Neural crest cell (in vitro differentiated cells): ENCODE data around the gene XPO6. TPM values are rescaled to one million over a fixed set of nuclear protein-coding genes. Genes with fewer than 3 reads are reported as not detected.

Source experiments
- DNase-seq: peaks from one replicate; pipeline ENCODE4 v3.0.0; 2021; ENCODE audit warnings: low read depth, mixed read lengths, low spot score
- H3K27ac Mint-ChIP-seq: one replicate; pipeline ENCODE4 v1.8.0; 2021; ENCODE audit warnings: mild to moderate bottlenecking, mixed read lengths; ENCODE audit not compliant: unreplicated experiment
- H3K27me3 Mint-ChIP-seq: 2 replicates; pipeline ENCODE4 v1.8.0; 2021; ENCODE audit warnings: low read depth, mild to moderate bottlenecking, mixed read lengths
- H3K36me3 Mint-ChIP-seq: 2 replicates; pipeline ENCODE4 v1.8.0; 2021; ENCODE audit warnings: low read depth, mild to moderate bottlenecking, mixed read lengths
- H3K4me1 Mint-ChIP-seq: 2 replicates; pipeline ENCODE4 v1.8.0; 2021; ENCODE audit warnings: mixed read lengths
- H3K4me3 Mint-ChIP-seq: one replicate; pipeline ENCODE4 v1.8.0; 2021; ENCODE audit warnings: mild to moderate bottlenecking, mixed read lengths
- H3K9me3 Mint-ChIP-seq: 2 replicates; pipeline ENCODE4 v1.8.0; 2021; ENCODE audit warnings: mixed read lengths
- total RNA-seq: library from RNA; stranded (reverse); gene quantifications from 2 replicates; pipeline ENCODE4 v1.2.1, GENCODE V29; 2021
- TF ChIP-seq, protein P1 (sequence below): fragments of 200-600 bp; sonication (generic); conservative IDR thresholded peaks from 2 replicates; pipeline ENCODE4 v1.5.0; 2021; ENCODE audit warnings: antibody characterized with exemption, mild to moderate bottlenecking

Gene XPO6
- total RNA-seq, 1 donor from 2014 or later: 146 TPM

GRCh38 chr16:28208824-28209223 lies 2.9 kb downstream of the XPO6 start:
- Mint-ChIP-seq H3K4me1 (peaks cover 24% of the 10 kb centered on the region), H3K9me3 (peaks cover 2% of the 10 kb centered on the region), H3K4me3 (peak overlapping the region; percentile 69), H3K27me3 (no peaks in the 10 kb centered on the region), H3K27ac (no peak overlapping the region), H3K36me3 (peaks cover 3% of the 10 kb centered on the region)
- no peak for DNase-seq
- TF ChIP-seq, protein P1, sequence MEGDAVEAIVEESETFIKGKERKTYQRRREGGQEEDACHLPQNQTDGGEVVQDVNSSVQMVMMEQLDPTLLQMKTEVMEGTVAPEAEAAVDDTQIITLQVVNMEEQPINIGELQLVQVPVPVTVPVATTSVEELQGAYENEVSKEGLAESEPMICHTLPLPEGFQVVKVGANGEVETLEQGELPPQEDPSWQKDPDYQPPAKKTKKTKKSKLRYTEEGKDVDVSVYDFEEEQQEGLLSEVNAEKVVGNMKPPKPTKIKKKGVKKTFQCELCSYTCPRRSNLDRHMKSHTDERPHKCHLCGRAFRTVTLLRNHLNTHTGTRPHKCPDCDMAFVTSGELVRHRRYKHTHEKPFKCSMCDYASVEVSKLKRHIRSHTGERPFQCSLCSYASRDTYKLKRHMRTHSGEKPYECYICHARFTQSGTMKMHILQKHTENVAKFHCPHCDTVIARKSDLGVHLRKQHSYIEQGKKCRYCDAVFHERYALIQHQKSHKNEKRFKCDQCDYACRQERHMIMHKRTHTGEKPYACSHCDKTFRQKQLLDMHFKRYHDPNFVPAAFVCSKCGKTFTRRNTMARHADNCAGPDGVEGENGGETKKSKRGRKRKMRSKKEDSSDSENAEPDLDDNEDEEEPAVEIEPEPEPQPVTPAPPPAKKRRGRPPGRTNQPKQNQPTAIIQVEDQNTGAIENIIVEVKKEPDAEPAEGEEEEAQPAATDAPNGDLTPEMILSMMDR: no peak

- DNase-seq: no peak
- Mint-ChIP-seq H3K27me3 (no peaks in the 10 kb centered on the region), H3K4me3 (peak overlapping the region; percentile 48), H3K9me3 (peaks cover 2% of the 10 kb centered on the region), H3K36me3 (peaks cover 3% of the 10 kb centered on the region), H3K4me1 (peaks cover 24% of the 10 kb centered on the region), H3K27ac (no peak overlapping the region)
- TF ChIP-seq, protein P1: no peak
These were observed 3.6 kb downstream of the XPO6 start for GRCh38 chr16:28208131-28208530.

GRCh38 chr16:28207399-28207798 lies 4.4 kb downstream of the XPO6 start:
- peak overlapping the region; percentile 7 for H3K4me3 Mint-ChIP-seq
- DNase-seq: no peak
- peaks cover 2% of the 10 kb centered on the region for H3K9me3 Mint-ChIP-seq
- no peak overlapping the region for H3K27ac Mint-ChIP-seq
- no peaks in the 10 kb centered on the region for H3K27me3 Mint-ChIP-seq
- TF ChIP-seq, protein P1: no peak
- H3K36me3 Mint-ChIP-seq: peaks cover 5% of the 10 kb centered on the region
- H3K4me1 Mint-ChIP-seq: peaks cover 27% of the 10 kb centered on the region

DNA sequence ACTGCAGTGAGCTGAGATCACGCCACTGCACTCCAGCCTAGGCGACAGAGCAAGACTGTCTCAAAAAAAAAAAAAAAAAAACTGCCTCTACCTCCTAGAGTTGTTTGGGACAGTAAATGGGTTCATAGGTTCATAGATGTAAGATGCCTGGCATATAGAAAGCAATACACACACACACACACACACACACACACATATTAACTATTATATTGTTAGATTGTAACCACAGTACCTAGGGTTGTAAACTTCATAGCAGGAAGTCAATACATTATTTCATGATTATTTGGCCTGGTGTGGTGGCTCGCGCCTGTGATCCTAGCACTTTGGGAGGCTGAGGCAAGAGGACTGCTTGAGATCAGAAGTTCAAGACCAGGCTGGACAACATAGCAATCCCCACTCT lies 5.8 kb downstream of the XPO6 start:
- TF ChIP-seq, protein P1: no peak
- H3K27me3 Mint-ChIP-seq: no peaks in the 10 kb centered on the region
- no peak for DNase-seq
- no peaks in the 10 kb centered on the region for H3K9me3 Mint-ChIP-seq
- peaks cover 10% of the 10 kb centered on the region for H3K36me3 Mint-ChIP-seq
- no peak overlapping the region for H3K4me3 Mint-ChIP-seq
- no peak overlapping the region for H3K27ac Mint-ChIP-seq
- H3K4me1 Mint-ChIP-seq: peaks cover 30% of the 10 kb centered on the region

DNA sequence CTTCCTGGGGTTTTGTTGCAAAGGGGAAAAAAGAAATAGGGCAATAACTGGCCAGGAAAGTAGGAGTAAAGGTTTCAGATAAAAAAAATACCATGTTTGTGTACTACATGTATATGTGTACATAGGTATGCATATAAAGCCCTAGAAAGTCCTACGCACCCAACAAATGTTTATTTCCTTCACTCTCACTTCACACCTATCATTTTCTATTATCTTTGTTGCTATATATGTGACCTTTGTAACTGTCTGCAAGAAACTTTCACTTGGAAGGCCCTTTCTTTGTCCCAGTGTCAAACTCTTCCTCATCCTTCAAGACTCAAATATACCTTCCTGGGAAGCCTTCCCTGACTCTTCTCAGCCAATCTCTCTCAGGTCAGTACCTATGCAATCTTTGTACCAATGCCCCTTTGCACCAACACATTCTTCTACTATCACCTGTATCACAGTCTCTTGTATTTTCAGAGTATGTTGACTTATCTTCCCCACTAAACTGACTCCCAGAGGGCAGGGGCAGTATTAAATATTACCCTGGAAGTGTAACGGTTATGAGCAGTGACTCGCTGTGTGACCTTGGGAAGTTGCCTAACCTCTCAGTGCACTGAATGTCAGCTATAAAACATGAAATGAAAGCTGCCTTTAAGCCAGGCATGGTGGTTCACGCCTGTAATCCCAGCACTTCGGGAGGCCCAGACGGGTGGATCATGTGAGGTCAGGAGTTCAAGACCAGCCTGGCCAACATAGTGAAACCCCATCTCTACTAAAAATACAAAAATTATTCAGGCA lies 6.5 kb downstream of the XPO6 start:
- H3K27ac Mint-ChIP-seq: no peak overlapping the region
- TF ChIP-seq, protein P1: no peak
- DNase-seq: no peak
- H3K9me3 Mint-ChIP-seq: no peaks in the 10 kb centered on the region
- no peaks in the 10 kb centered on the region for H3K27me3 Mint-ChIP-seq
- peaks cover 14% of the 10 kb centered on the region for H3K36me3 Mint-ChIP-seq
- no peak overlapping the region for H3K4me3 Mint-ChIP-seq
- H3K4me1 Mint-ChIP-seq: peaks cover 27% of the 10 kb centered on the region
